Measurements from ENCODE around the gene ARHGAP15. TPM values are rescaled to one million over a fixed set of nuclear protein-coding genes. Genes with fewer than 3 reads are reported as not detected.

ARHGAP15 gene
- total RNA-seq, 1 donor from 2014 or later, result not detected

- no peak overlapping the region for H3K27ac Mint-ChIP-seq (ENCODE audit: unreplicated experiment)
- no peaks in the 10 kb centered on the region for H3K36me3 Mint-ChIP-seq (ENCODE audit: unreplicated experiment)
- peaks cover 2% of the 10 kb centered on the region for H3K27me3 Mint-ChIP-seq (ENCODE audit: unreplicated experiment)
Observed at GRCh38 chr2:143736904-143737303, 607.7 kb downstream of the ARHGAP15 start.

GRCh38 chr2:143740431-143740830 is 611.2 kb downstream of the ARHGAP15 start:
- DNase-seq, result no peak
- no peak for TF ChIP-seq CTCF (IDR thresholded peaks at IDR 0.05; ENCODE audit: partially characterized antibody, unreplicated experiment)
- Mint-ChIP-seq H3K27me3 (ENCODE audit: unreplicated experiment) (peaks cover 2% of the 10 kb centered on the region), H3K4me1 (ENCODE audit: low read depth, unreplicated experiment) (peaks cover 20% of the 10 kb centered on the region), H3K36me3 (ENCODE audit: unreplicated experiment) (no peaks in the 10 kb centered on the region), H3K4me3 (ENCODE audit: unreplicated experiment) (no peak overlapping the region), H3K9me3 (ENCODE audit: unreplicated experiment) (peaks cover 4% of the 10 kb centered on the region), H3K27ac (ENCODE audit: unreplicated experiment) (no peak overlapping the region)

More at GRCh38 chr2:143736904-143737303, 607.7 kb downstream of the ARHGAP15 start:
- Mint-ChIP-seq H3K9me3 (ENCODE audit: unreplicated experiment) (peaks cover 4% of the 10 kb centered on the region), H3K4me1 (ENCODE audit: low read depth, unreplicated experiment) (peaks cover 20% of the 10 kb centered on the region), H3K4me3 (ENCODE audit: unreplicated experiment) (no peak overlapping the region)
- TF ChIP-seq CTCF (IDR thresholded peaks at IDR 0.05; ENCODE audit: partially characterized antibody, unreplicated experiment), result no peak
- no peak for DNase-seq

GRCh38 chr2:143741205-143741604 is 612.0 kb downstream of the ARHGAP15 start:
- Mint-ChIP-seq H3K27me3 (ENCODE audit: unreplicated experiment) (peaks cover 2% of the 10 kb centered on the region), H3K9me3 (ENCODE audit: unreplicated experiment) (peaks cover 4% of the 10 kb centered on the region), H3K4me1 (ENCODE audit: low read depth, unreplicated experiment) (peaks cover 20% of the 10 kb centered on the region), H3K36me3 (ENCODE audit: unreplicated experiment) (no peaks in the 10 kb centered on the region), H3K4me3 (ENCODE audit: unreplicated experiment) (no peak overlapping the region), H3K27ac (ENCODE audit: unreplicated experiment) (no peak overlapping the region)
- DNase-seq, result no peak
- TF ChIP-seq CTCF (IDR thresholded peaks at IDR 0.05; ENCODE audit: partially characterized antibody, unreplicated experiment), result no peak

GRCh38 chr2:143742581-143742980 is 613.4 kb downstream of the ARHGAP15 start:
- no peak overlapping the region for H3K4me3 Mint-ChIP-seq (ENCODE audit: unreplicated experiment)
- TF ChIP-seq CTCF (IDR thresholded peaks at IDR 0.05; ENCODE audit: partially characterized antibody, unreplicated experiment), result no peak
- H3K27me3 Mint-ChIP-seq (ENCODE audit: unreplicated experiment), result no peaks in the 10 kb centered on the region
- DNase-seq, result no peak
- no peak overlapping the region for H3K27ac Mint-ChIP-seq (ENCODE audit: unreplicated experiment)
- H3K9me3 Mint-ChIP-seq (ENCODE audit: unreplicated experiment), result no peaks in the 10 kb centered on the region
- peaks cover 17% of the 10 kb centered on the region for H3K4me1 Mint-ChIP-seq (ENCODE audit: low read depth, unreplicated experiment)
- H3K36me3 Mint-ChIP-seq (ENCODE audit: unreplicated experiment), result no peaks in the 10 kb centered on the region

- no peak for TF ChIP-seq CTCF (IDR thresholded peaks at IDR 0.05; ENCODE audit: partially characterized antibody, unreplicated experiment)
- Mint-ChIP-seq H3K36me3 (ENCODE audit: unreplicated experiment) (no peaks in the 10 kb centered on the region), H3K4me3 (ENCODE audit: unreplicated experiment) (no peak overlapping the region), H3K27ac (ENCODE audit: unreplicated experiment) (no peak overlapping the region), H3K4me1 (ENCODE audit: low read depth, unreplicated experiment) (peaks cover 16% of the 10 kb centered on the region), H3K27me3 (ENCODE audit: unreplicated experiment) (no peaks in the 10 kb centered on the region), H3K9me3 (ENCODE audit: unreplicated experiment) (no peaks in the 10 kb centered on the region)
- DNase-seq, result no peak
Observed at GRCh38 chr2:143744114-143744513, 614.9 kb downstream of the ARHGAP15 start.

Data from glutamatergic neuron (in vitro differentiated cells).